ENCODE data around the gene ARHGEF25. TPM values are rescaled to one million over a fixed set of nuclear protein-coding genes. Genes with fewer than 3 reads are reported as not detected.

The ARHGEF25 gene
- total and polyA plus RNA-seq, 2 donors (not counting 1 experiment from before 2014, with no cell fraction given), result 0.12 TPM; not detected in 1

DNA sequence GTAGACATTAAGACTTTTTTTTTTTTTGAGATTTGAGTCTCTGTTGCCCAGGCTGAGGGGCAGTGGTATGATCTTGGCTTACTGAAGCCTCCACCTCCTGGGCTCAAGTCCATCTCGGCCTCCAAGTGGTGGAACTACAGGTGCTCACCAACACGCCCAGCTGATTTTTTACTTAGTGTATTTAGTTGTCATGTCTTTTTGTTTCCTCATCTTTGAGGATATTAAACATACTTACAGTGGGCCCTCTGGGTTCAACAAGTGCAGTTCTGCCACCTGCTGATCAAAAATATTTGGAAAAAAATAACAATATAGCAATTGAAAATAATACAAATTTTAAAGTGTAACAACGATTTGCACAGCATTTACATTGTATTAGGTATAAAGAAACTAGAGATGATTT lies 26.1 kb downstream of the ARHGEF25 start:
- TF ChIP-seq, protein P1, sequence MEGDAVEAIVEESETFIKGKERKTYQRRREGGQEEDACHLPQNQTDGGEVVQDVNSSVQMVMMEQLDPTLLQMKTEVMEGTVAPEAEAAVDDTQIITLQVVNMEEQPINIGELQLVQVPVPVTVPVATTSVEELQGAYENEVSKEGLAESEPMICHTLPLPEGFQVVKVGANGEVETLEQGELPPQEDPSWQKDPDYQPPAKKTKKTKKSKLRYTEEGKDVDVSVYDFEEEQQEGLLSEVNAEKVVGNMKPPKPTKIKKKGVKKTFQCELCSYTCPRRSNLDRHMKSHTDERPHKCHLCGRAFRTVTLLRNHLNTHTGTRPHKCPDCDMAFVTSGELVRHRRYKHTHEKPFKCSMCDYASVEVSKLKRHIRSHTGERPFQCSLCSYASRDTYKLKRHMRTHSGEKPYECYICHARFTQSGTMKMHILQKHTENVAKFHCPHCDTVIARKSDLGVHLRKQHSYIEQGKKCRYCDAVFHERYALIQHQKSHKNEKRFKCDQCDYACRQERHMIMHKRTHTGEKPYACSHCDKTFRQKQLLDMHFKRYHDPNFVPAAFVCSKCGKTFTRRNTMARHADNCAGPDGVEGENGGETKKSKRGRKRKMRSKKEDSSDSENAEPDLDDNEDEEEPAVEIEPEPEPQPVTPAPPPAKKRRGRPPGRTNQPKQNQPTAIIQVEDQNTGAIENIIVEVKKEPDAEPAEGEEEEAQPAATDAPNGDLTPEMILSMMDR (IDR thresholded peaks at IDR 0.05), result peak; percentile 13
- no peak for TF ChIP-seq EZH2 (IDR thresholded peaks at IDR 0.05; ENCODE audit: borderline replicate concordance, insufficient read depth, low read depth, low read length, poor library complexity, severe bottlenecking)
- Histone ChIP-seq H3K4me2 (replicated peaks; ENCODE audit: low read depth, low read length, poor library complexity, severe bottlenecking) (no peak overlapping the region), H3K36me3 (replicated peaks in 1 of 2; ENCODE audit: control extremely low read depth in 1 of 2, control insufficient read depth in 1 of 2, extremely low read depth in 1 of 2, insufficient read depth in 2 of 2, low read length in 1 of 2) (no peaks in the 10 kb centered on the region), H2AFZ (ENCODE audit: insufficient read depth, low read depth, low read length, poor library complexity, severe bottlenecking) (no peak overlapping the region), H3K79me2 (ENCODE audit: control insufficient read depth, insufficient read depth, low read length) (no peaks in the 10 kb centered on the region), H3K4me3 (ENCODE audit: control extremely low read depth in 1 of 5, extremely low read depth in 1 of 5, insufficient read depth in 1 of 5, low read depth in 2 of 5, low read length in 4 of 5) (no peak overlapping the region), H3K9me3 (ENCODE audit: control extremely low read depth in 1 of 3, control insufficient read depth in 2 of 3, insufficient read depth in 1 of 3, low read length in 2 of 3) (no peaks in the 10 kb centered on the region), H4K20me1 (ENCODE audit: control insufficient read depth, insufficient read depth, low read length, poor library complexity, severe bottlenecking) (no peaks in the 10 kb centered on the region), H3K27me3 (replicated peaks in 1 of 4; ENCODE audit: control extremely low read depth in 1 of 4, control insufficient read depth in 3 of 4, insufficient read depth in 4 of 4, low read length in 3 of 4) (peaks cover 0 to 46% (median 18%) of the 10 kb centered on the region in 4 experiments), H3K4me1 (ENCODE audit: control insufficient read depth in 2 of 2, insufficient read depth in 2 of 2, low read length in 2 of 2) (peaks cover 7 to 12% of the 10 kb centered on the region in 2 donors), H3K9ac (ENCODE audit: low read length) (no peak overlapping the region), H3K27ac (ENCODE audit: low read length in 2 of 2) (no peak overlapping the region)
- DNase-seq (no peak), ATAC-seq (ENCODE audit: low read depth) (no peak)
- Mint-ChIP-seq H3K4me1 (peaks cover 7% of the 10 kb centered on the region), H3K9me3 (ENCODE audit: insufficient read depth) (no peaks in the 10 kb centered on the region), H3K4me3 (no peak overlapping the region), H3K27ac (no peak overlapping the region), H3K27me3 (peaks cover 38% of the 10 kb centered on the region)
- CTCF ChIA-PET, result interaction anchor here (0.8 to 6.4 kb wide), 4 partner anchors 9 to 178 kb away, joined by 3 to 66 read pairs (median 5); partner anchors contain the start of gene GLI1
- no CpG with 5 or more reads among the region's 3 CpGs for WGBS (ENCODE audit: insufficient coverage)
- intact Hi-C loops (cut with micrococcal nuclease), result no loop called here
- POLR2A ChIA-PET, result no interaction called here

DNA sequence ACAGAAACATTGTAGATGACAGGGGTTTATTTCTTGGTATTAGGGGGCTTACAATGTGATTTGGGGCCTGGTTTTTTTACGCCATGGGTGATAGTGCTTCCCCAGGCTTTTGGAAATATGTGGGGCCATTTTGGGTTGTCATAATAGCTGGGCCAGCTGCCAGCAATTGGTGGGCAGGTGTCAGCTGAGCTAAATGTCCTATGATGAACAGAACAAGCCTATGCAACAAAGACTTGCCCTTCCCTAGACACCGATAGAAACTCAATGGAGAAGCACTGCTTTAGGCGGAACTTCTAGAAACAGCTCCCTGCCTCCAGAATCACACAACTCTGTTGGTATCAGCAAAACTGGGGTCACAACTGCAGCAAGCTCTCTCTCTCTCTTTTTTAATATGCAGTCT lies 26.9 kb downstream of the ARHGEF25 start:
- Histone ChIP-seq H2AFZ (ENCODE audit: insufficient read depth, low read depth, low read length, poor library complexity, severe bottlenecking) (no peak overlapping the region), H3K9ac (ENCODE audit: low read length) (no peak overlapping the region), H3K79me2 (ENCODE audit: control insufficient read depth, insufficient read depth, low read length) (no peaks in the 10 kb centered on the region), H3K27ac (ENCODE audit: low read length in 2 of 2) (no peak overlapping the region), H3K27me3 (replicated peaks in 1 of 4; ENCODE audit: control extremely low read depth in 1 of 4, control insufficient read depth in 3 of 4, insufficient read depth in 4 of 4, low read length in 3 of 4) (peaks cover 0 to 39% (median 16%) of the 10 kb centered on the region in 4 experiments), H3K36me3 (replicated peaks in 1 of 2; ENCODE audit: control extremely low read depth in 1 of 2, control insufficient read depth in 1 of 2, extremely low read depth in 1 of 2, insufficient read depth in 2 of 2, low read length in 1 of 2) (no peaks in the 10 kb centered on the region), H3K4me1 (ENCODE audit: control insufficient read depth in 2 of 2, insufficient read depth in 2 of 2, low read length in 2 of 2) (peaks cover 5 to 6% of the 10 kb centered on the region in 2 donors), H3K9me3 (ENCODE audit: control extremely low read depth in 1 of 3, control insufficient read depth in 2 of 3, insufficient read depth in 1 of 3, low read length in 2 of 3) (no peaks in the 10 kb centered on the region), H3K4me2 (replicated peaks; ENCODE audit: low read depth, low read length, poor library complexity, severe bottlenecking) (no peak overlapping the region), H4K20me1 (ENCODE audit: control insufficient read depth, insufficient read depth, low read length, poor library complexity, severe bottlenecking) (no peaks in the 10 kb centered on the region), H3K4me3 (ENCODE audit: control extremely low read depth in 1 of 5, extremely low read depth in 1 of 5, insufficient read depth in 1 of 5, low read depth in 2 of 5, low read length in 4 of 5) (no peak overlapping the region)
- ChIA-PET POLR2A (no interaction called here), CTCF (interaction anchor here (0.6 to 6.4 kb wide), 8 partner anchors 10 to 646 kb away, joined by 3 to 66 read pairs (median 3); partner anchors contain the start of genes GLI1 and OS9)
- Mint-ChIP-seq H3K27me3 (peaks cover 37% of the 10 kb centered on the region), H3K4me1 (peaks cover 6% of the 10 kb centered on the region), H3K4me3 (no peak overlapping the region), H3K27ac (no peak overlapping the region), H3K9me3 (ENCODE audit: insufficient read depth) (no peaks in the 10 kb centered on the region)
- intact Hi-C loops (cut with micrococcal nuclease), result no loop called here
- 76% methylated on average over 3 of the region's 3 CpGs for WGBS (ENCODE audit: insufficient coverage)
- no peak for DNase-seq
- no peak for ATAC-seq (ENCODE audit: low read depth)
- TF ChIP-seq, protein P1 (IDR thresholded peaks at IDR 0.05), result no peak
- no peak for TF ChIP-seq EZH2 (IDR thresholded peaks at IDR 0.05; ENCODE audit: borderline replicate concordance, insufficient read depth, low read depth, low read length, poor library complexity, severe bottlenecking)

All from B cell (primary cell).